Mesothelial cell of epicardium (in vitro differentiated cells): ENCODE measurements around the gene ACP2. TPM values are rescaled to one million over a fixed set of nuclear protein-coding genes. Genes with fewer than 3 reads are reported as not detected.
"Not testable (repeated sequence)": the region's sequence is repeated elsewhere in the genome, so short reads cannot be mapped to it uniquely, and the experiment has no call there.

ENCODE experiments used
- DNase-seq, 2 experiments: peaks; one replicate each; pipeline ENCODE4 v3.0.0; 2021; ENCODE audit warnings: low spot score in 2 of 2; ENCODE audit not compliant: unreplicated experiment in 2 of 2
- H3K27ac Mint-ChIP-seq: 2 replicates; pipeline ENCODE4 v1.8.0; 2021; ENCODE audit warnings: mixed read lengths
- H3K27me3 Mint-ChIP-seq: 2 replicates; pipeline ENCODE4 v1.8.0; 2021; ENCODE audit warnings: low read depth, mixed read lengths
- H3K36me3 Mint-ChIP-seq: 2 replicates; pipeline ENCODE4 v1.8.0; 2021; ENCODE audit warnings: mixed read lengths
- H3K4me1 Mint-ChIP-seq: 2 replicates; pipeline ENCODE4 v1.8.0; 2021; ENCODE audit warnings: mixed read lengths
- H3K4me3 Mint-ChIP-seq: 2 replicates; pipeline ENCODE4 v1.8.0; 2021; ENCODE audit warnings: mild to moderate bottlenecking, moderate library complexity, mixed read lengths
- H3K9me3 Mint-ChIP-seq: 2 replicates; pipeline ENCODE4 v1.8.0; 2021; ENCODE audit warnings: mixed read lengths
- CTCF ChIP-seq: fragments of 200-600 bp; sonication (generic); IDR thresholded peaks from one replicate; pipeline ENCODE4 v1.5.0; 2021; ENCODE audit warnings: antibody characterized with exemption; ENCODE audit not compliant: unreplicated experiment
- total RNA-seq: library from RNA; stranded (reverse); gene quantifications from 3 replicates; pipeline ENCODE4 v1.2.1, GENCODE V29; 2021

ACP2 gene
- total RNA-seq, 1 donor from 2014 or later = 38.1 TPM

GRCh38 chr11:47208628-47209027 lies 40.0 kb downstream of the ACP2 start:
- Mint-ChIP-seq H3K4me3 (no peak overlapping the region), H3K9me3 (no peaks in the 10 kb centered on the region), H3K27me3 (no peaks in the 10 kb centered on the region), H3K36me3 (no peaks in the 10 kb centered on the region), H3K4me1 (peaks cover 7% of the 10 kb centered on the region), H3K27ac (no peak overlapping the region)
- no peak for TF ChIP-seq CTCF
- DNase-seq = no peak

- H3K36me3 Mint-ChIP-seq, H3K4me1 Mint-ChIP-seq, H3K9me3 Mint-ChIP-seq, H3K4me3 Mint-ChIP-seq, DNase-seq, H3K27me3 Mint-ChIP-seq, H3K27ac Mint-ChIP-seq: not testable (repeated sequence)
Measured at GRCh38 chr11:47208008-47208552, 40.5 kb downstream of the ACP2 start.

GRCh38 chr11:47207459-47207858 lies 41.2 kb downstream of the ACP2 start:
- no peak for TF ChIP-seq CTCF
- H3K36me3 Mint-ChIP-seq = no peaks in the 10 kb centered on the region
- no peak overlapping the region for H3K27ac Mint-ChIP-seq
- no peak overlapping the region for H3K4me3 Mint-ChIP-seq
- H3K4me1 Mint-ChIP-seq = peaks cover 7% of the 10 kb centered on the region
- no peaks in the 10 kb centered on the region for H3K27me3 Mint-ChIP-seq
- no peaks in the 10 kb centered on the region for H3K9me3 Mint-ChIP-seq
- no peak for DNase-seq

- H3K36me3 Mint-ChIP-seq, H3K9me3 Mint-ChIP-seq, H3K27ac Mint-ChIP-seq, DNase-seq, H3K4me3 Mint-ChIP-seq, H3K27me3 Mint-ChIP-seq, H3K4me1 Mint-ChIP-seq: not testable (repeated sequence)
Measured at GRCh38 chr11:47206577-47206976, 42.0 kb downstream of the ACP2 start.

GRCh38 chr11:47204637-47204989 lies 44.0 kb downstream of the ACP2 start:
- DNase-seq = no peak
- peaks cover 7% of the 10 kb centered on the region for H3K4me1 Mint-ChIP-seq
- H3K27ac Mint-ChIP-seq = no peak overlapping the region
- no peak overlapping the region for H3K4me3 Mint-ChIP-seq
- H3K9me3 Mint-ChIP-seq = no peaks in the 10 kb centered on the region
- H3K36me3 Mint-ChIP-seq = no peaks in the 10 kb centered on the region
- no peak for TF ChIP-seq CTCF
- H3K27me3 Mint-ChIP-seq = no peaks in the 10 kb centered on the region

GRCh38 chr11:47202576-47202975 lies 46.0 kb downstream of the ACP2 start:
- H3K27me3 Mint-ChIP-seq = no peaks in the 10 kb centered on the region
- no peaks in the 10 kb centered on the region for H3K36me3 Mint-ChIP-seq
- H3K4me1 Mint-ChIP-seq = peaks cover 7% of the 10 kb centered on the region
- no peak for DNase-seq
- no peaks in the 10 kb centered on the region for H3K9me3 Mint-ChIP-seq
- TF ChIP-seq CTCF = no peak
- H3K4me3 Mint-ChIP-seq = no peak overlapping the region
- no peak overlapping the region for H3K27ac Mint-ChIP-seq

- Mint-ChIP-seq H3K27me3 (no peaks in the 10 kb centered on the region), H3K4me3 (no peak overlapping the region), H3K36me3 (no peaks in the 10 kb centered on the region), H3K27ac (no peak overlapping the region), H3K9me3 (no peaks in the 10 kb centered on the region), H3K4me1 (peaks cover 7% of the 10 kb centered on the region)
- no peak for DNase-seq
- TF ChIP-seq CTCF = no peak
Measured at GRCh38 chr11:47201015-47201414, 47.6 kb downstream of the ACP2 start.

- H3K9me3 Mint-ChIP-seq, H3K27ac Mint-ChIP-seq, H3K27me3 Mint-ChIP-seq: not testable (repeated sequence)
Measured at GRCh38 chr11:47198161-47198560, 50.5 kb downstream of the ACP2 start.

More at GRCh38 chr11:47198161-47198560, 50.5 kb downstream of the ACP2 start:
- H3K4me1 Mint-ChIP-seq = peaks cover 15% of the 10 kb centered on the region
- not testable (repeated sequence) for H3K36me3 Mint-ChIP-seq, H3K4me3 Mint-ChIP-seq, DNase-seq
